ENCODE data around the gene PMS2. TPM values are rescaled to one million over a fixed set of nuclear protein-coding genes. Genes with fewer than 3 reads are reported as not detected.
"Not testable (repeated sequence)": the region's sequence is repeated elsewhere in the genome, so short reads cannot be mapped to it uniquely, and the experiment has no call there.

The PMS2 gene
- polyA plus RNA-seq, 5 donors: 14.2 to 20.8 (median 18.7) TPM

- not testable (repeated sequence) for DNase-seq
Measured at GRCh38 chr7:5926263-5926870, 82.5 kb downstream of the PMS2 start.

DNA sequence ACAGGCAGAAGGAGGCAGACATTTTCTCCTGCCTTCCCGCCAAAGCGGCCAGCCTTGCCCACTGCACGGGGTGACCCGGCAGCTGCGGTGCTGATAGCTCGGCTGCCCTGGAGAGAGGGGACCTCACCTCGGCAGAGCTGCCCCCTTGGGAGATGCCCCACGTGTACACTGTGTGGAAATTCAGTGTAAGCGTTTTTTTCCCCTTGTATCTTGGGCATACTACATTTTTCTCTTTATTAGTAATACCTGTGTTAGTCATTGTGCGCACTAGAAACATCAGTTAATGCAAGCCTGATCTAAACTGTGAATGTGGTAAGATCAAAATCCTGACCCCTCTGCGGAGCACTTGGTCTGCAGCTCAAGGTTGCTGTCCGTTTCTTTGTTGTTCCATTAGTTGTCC lies 84.2 kb downstream of the PMS2 start:
- not testable (repeated sequence) for DNase-seq

DNA sequence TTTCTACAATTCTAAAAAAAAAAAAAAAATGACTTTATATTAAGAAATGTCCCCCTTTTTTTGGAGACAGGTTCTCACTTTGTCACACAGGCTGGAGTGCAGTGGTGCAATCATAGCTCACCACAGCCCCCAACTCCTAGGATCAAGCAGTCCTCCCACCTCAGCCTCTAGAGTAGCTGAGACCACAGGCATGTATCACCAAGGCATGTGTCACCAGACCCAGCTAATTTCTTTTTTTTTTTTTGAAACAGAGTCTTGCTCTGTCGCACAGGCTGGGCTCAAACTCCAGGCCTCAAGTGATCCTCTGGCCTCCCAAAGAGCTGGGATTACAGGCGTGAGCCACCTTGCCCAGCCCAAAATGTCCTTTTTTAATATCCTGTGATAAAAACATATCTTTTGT lies 84.7 kb downstream of the PMS2 start:
- DNase-seq: not testable (repeated sequence)

Other genes with a start within 250 kb of the PMS2 start
- 10 to 100 TPM; 26.3 to 31.7 (median 28.0) TPM for gene RNF216, start 227.4 kb downstream of the PMS2 start, polyA plus RNA-seq (ENCODE audit: insufficient read depth in 1 of 5, insufficient read length in 5 of 5, low replicate concordance in 1 of 5)
- under 1 TPM; 0.40 to 0.96 (median 0.52) TPM for gene OCM, start 128.3 kb downstream of the PMS2 start, polyA plus RNA-seq (ENCODE audit: insufficient read depth in 1 of 5, insufficient read length in 5 of 5, low replicate concordance in 1 of 5)
- 10 to 100 TPM; 60.4 to 78.4 (median 69.7) TPM for gene CCZ1, start 110.3 kb downstream of the PMS2 start, polyA plus RNA-seq (ENCODE audit: insufficient read depth in 1 of 5, insufficient read length in 5 of 5, low replicate concordance in 1 of 5)
- 1 to 10 TPM in 4 of 5 donors, under 1 TPM in 1; 0.60 to 4.8 (median 2.3) TPM for gene RSPH10B, start 38.4 kb downstream of the PMS2 start, polyA plus RNA-seq (ENCODE audit: insufficient read depth in 1 of 5, insufficient read length in 5 of 5, low replicate concordance in 1 of 5)
- gene AIMP2, start 223 bp upstream of the PMS2 start, polyA plus RNA-seq (ENCODE audit: insufficient read depth in 1 of 5, insufficient read length in 5 of 5, low replicate concordance in 1 of 5): 10 to 100 TPM; 11.2 to 21.6 (median 16.5) TPM
- gene ANKRD61, start 22.3 kb upstream of the PMS2 start, polyA plus RNA-seq (ENCODE audit: insufficient read depth in 1 of 5, insufficient read length in 5 of 5, low replicate concordance in 1 of 5): 1 to 10 TPM; 2.0 to 3.1 (median 2.5) TPM
- gene EIF2AK1, start 50.1 kb upstream of the PMS2 start, polyA plus RNA-seq (ENCODE audit: insufficient read depth in 1 of 5, insufficient read length in 5 of 5, low replicate concordance in 1 of 5): 100 to 1,000 TPM in 2 of 5 donors, 10 to 100 TPM in 3; 87.8 to 117 (median 94.9) TPM
- 10 to 100 TPM; 12.0 to 15.3 (median 13.6) TPM for gene USP42, start 95.9 kb upstream of the PMS2 start, polyA plus RNA-seq (ENCODE audit: insufficient read depth in 1 of 5, insufficient read length in 5 of 5, low replicate concordance in 1 of 5)